A549 (cell line): ENCODE results near the gene PIH1D1. TPM values are rescaled to one million over a fixed set of nuclear protein-coding genes. Genes with fewer than 3 reads are reported as not detected.
A peak's percentile ranks its signal among the peaks of the same experiment; 100 is the strongest.

Experiments
- ATAC-seq, 2 experiments: fragments of 200-7000 bp in 1 of 2; fragments of >200 bp in 1 of 2; cut with Nextera tagmentation in 1 of 2; cut with Tn5 transposase in 1 of 2; 3 replicates each; pipeline versions ENCODE4 v1.8.0 to v1.9.1; 2018 to 2020; ENCODE audit warnings: mild to moderate bottlenecking in 1 of 2, moderate library complexity in 1 of 2
- CTCF ChIA-PET: fragments of 300-600 bp; sonication (Branson Sonifier 250); formaldehyde crosslinking; extraction: SDS; loops from one replicate; lab custom pipeline; 2021; ENCODE audit warnings: antibody characterized with exemption, inconsistent platforms; lab: Yijun Ruan, JAX
- POLR2A ChIA-PET: fragments of 350-600 bp; formaldehyde crosslinking; extraction: SDS; loops from one replicate; lab custom pipeline; 2021; ENCODE audit warnings: antibody characterized with exemption, inconsistent platforms; lab: Yijun Ruan, JAX
- DNase-seq, 2 experiments: peaks; one replicate each; pipeline versions ENCODE4 v3.0.0 to v3.0.0-alpha.2; 2011 to 2016; ENCODE audit warnings: low read depth in 1 of 2, low spot score in 1 of 2
- FAIRE-seq: peaks from 2 replicates; lab custom pipeline; 2011; peaks lifted over from hg19 to GRCh38; lab: Jason Lieb, UNC
- H3K27ac ChIP-seq, 2 experiments: fragments of >200 bp; sonication (Bioruptor Twin); formaldehyde crosslinking; 3 replicates each; pipeline ENCODE4 v1.5.1; 2016 to 2017
- H3K4me1 ChIP-seq: fragments of >200 bp; sonication (Bioruptor Twin); formaldehyde crosslinking; 3 replicates; pipeline ENCODE4 v1.6.1; 2016
- H3K4me2 ChIP-seq: fragments of >200 bp; sonication (Bioruptor Twin); formaldehyde crosslinking; 3 replicates; pipeline ENCODE4 v1.6.1; 2016
- H3K4me3 ChIP-seq: fragments of >200 bp; sonication (Bioruptor Twin); formaldehyde crosslinking; 3 replicates; pipeline ENCODE4 v1.5.1; 2016
- H3K9me3 ChIP-seq: fragments of >200 bp; sonication (Bioruptor Twin); formaldehyde crosslinking; 3 replicates; pipeline ENCODE4 v1.6.1; 2016
- BCL3 ChIP-seq: fragments of >200 bp; sonication (Bioruptor Twin); formaldehyde crosslinking; IDR thresholded peaks from 3 replicates; pipeline ENCODE4 v1.6.1; 2016
- CHD2 ChIP-seq: fragments of 150-350 bp; IDR thresholded peaks from 2 replicates; pipeline ENCODE4 v1.6.1; 2014; ENCODE audit warnings: low read length; ENCODE audit not compliant: partially characterized antibody
- CHD4 ChIP-seq: fragments of 200-600 bp; sonication (generic); IDR thresholded peaks from 2 replicates; pipeline ENCODE4 v1.6.1; 2016; ENCODE audit warnings: antibody characterized with exemption, mild to moderate bottlenecking, borderline replicate concordance
- CTCF ChIP-seq: fragments of >200 bp; sonication (Bioruptor Twin); formaldehyde crosslinking; IDR thresholded peaks from 3 replicates; pipeline ENCODE4 v1.5.1; 2016
- EHF ChIP-seq: fragments of 250-450 bp; sonication (Bioruptor Pico); IDR thresholded peaks from 2 replicates; pipeline ENCODE4 v1.5.0; 2020; ENCODE audit warnings: mild to moderate bottlenecking
- EP300 ChIP-seq, 2 experiments: fragments of >200 bp; sonication (Bioruptor Twin); formaldehyde crosslinking; IDR thresholded peaks; 2 replicates in 1 of 2; 3 replicates in 1 of 2; pipeline ENCODE4 v1.6.1; 2016 to 2017
- FOSB ChIP-seq: fragments of 250-450 bp; sonication (Bioruptor Pico); IDR thresholded peaks from 2 replicates; pipeline ENCODE4 v1.5.0; 2020; ENCODE audit warnings: mild to moderate bottlenecking, moderate library complexity
- FOSL2 ChIP-seq, 2 experiments: fragments of 450-650 bp in 1 of 2; fragments of >200 bp in 1 of 2; sonication (Bioruptor Twin) in 1 of 2; formaldehyde crosslinking; IDR thresholded peaks; 2 replicates each; pipeline versions ENCODE4 v1.5.0 to v1.6.1; 2016 to 2020; ENCODE audit warnings: mild to moderate bottlenecking in 1 of 2, moderate library complexity in 1 of 2
- FOXS1 ChIP-seq: fragments of 250-450 bp; sonication (Bioruptor Pico); IDR thresholded peaks from 2 replicates; pipeline ENCODE4 v1.5.0; 2020; ENCODE audit warnings: mild to moderate bottlenecking, moderate library complexity
- HOXA7 ChIP-seq: fragments of 250-450 bp; sonication (Bioruptor Pico); IDR thresholded peaks from 2 replicates; pipeline ENCODE4 v1.5.0; 2020; ENCODE audit warnings: mild to moderate bottlenecking, moderate library complexity
- HOXB5 ChIP-seq: fragments of 250-450 bp; sonication (Bioruptor Pico); IDR thresholded peaks from 2 replicates; pipeline ENCODE4 v1.5.0; 2020; ENCODE audit warnings: mild to moderate bottlenecking, moderate library complexity
- JUN ChIP-seq, 2 experiments: fragments of >200 bp; sonication (Bioruptor Twin); formaldehyde crosslinking; IDR thresholded peaks; 2 replicates in 1 of 2; 3 replicates in 1 of 2; pipeline ENCODE4 v1.6.1; 2016 to 2017
- JUNB ChIP-seq: fragments of >200 bp; sonication (Bioruptor Twin); formaldehyde crosslinking; IDR thresholded peaks from 2 replicates; pipeline ENCODE4 v1.6.1; 2016
- KDM1A ChIP-seq: fragments of 200-600 bp; sonication (generic); IDR thresholded peaks from 2 replicates; pipeline ENCODE4 v1.6.1; 2016; ENCODE audit warnings: low read depth, mild to moderate bottlenecking
- PBX3 ChIP-seq: IDR thresholded peaks from 2 replicates; pipeline ENCODE4 v1.6.1; 2012
- POLR2A ChIP-seq: IDR thresholded peaks from 2 replicates; pipeline ENCODE4 v1.6.1; 2012; ENCODE audit warnings: mild to moderate bottlenecking, low read length
- RCOR1 ChIP-seq: fragments of 150-350 bp; IDR thresholded peaks from 2 replicates; pipeline ENCODE4 v1.6.1; 2014; ENCODE audit warnings: antibody characterized with exemption, low read length, low read depth
- RFX5 ChIP-seq: fragments of 450-650 bp; IDR thresholded peaks from 2 replicates; pipeline ENCODE4 v1.7.1; 2014; ENCODE audit warnings: antibody characterized with exemption, mild to moderate bottlenecking, moderate library complexity
- TFCP2L1 ChIP-seq: fragments of 250-450 bp; sonication (Bioruptor Pico); IDR thresholded peaks from 2 replicates; pipeline ENCODE4 v1.5.0; 2021; ENCODE audit warnings: mild to moderate bottlenecking
- TP53 ChIP-seq: fragments of 250-450 bp; sonication (Bioruptor Pico); IDR thresholded peaks from 2 replicates; pipeline ENCODE4 v1.5.0; 2021; ENCODE audit warnings: mild to moderate bottlenecking, moderate library complexity
- ZC3H11A ChIP-seq: fragments of 450-650 bp; IDR thresholded peaks from 2 replicates; pipeline ENCODE4 v1.6.1; 2014; ENCODE audit warnings: antibody characterized with exemption, mild to moderate bottlenecking
- ZNF302 ChIP-seq: fragments of 250-450 bp; sonication (Bioruptor Pico); IDR thresholded peaks from 2 replicates; pipeline ENCODE4 v1.9.0; 2021; ENCODE audit warnings: inconsistent platforms, mild to moderate bottlenecking, moderate library complexity
- WGBS: methylation state at CpG from one replicate; pipeline ENCODE4 v1.1.6; 2017; ENCODE audit errors: missing lambda C conversion rate; 5-methylcytosine and 5-hydroxymethylcytosine counted together
- polyA plus RNA-seq, 4 experiments: library from polyadenylated mRNA; depleted of rRNA in 3 of 4; stranded (reverse); fragments of >200 nt; fragmentation: RNase III in 1 of 4; extraction: RNeasy Plus Mini Kit Qiagen cat#74134 plus additional on column Dnase treatment in 1 of 4; gene quantifications; 2 replicates in 3 of 4; 3 replicates in 1 of 4; pipeline ENCODE4 v1.2.3, GENCODE V29; 2011 to 2017
- TF ChIP-seq, protein P1 (sequence below): fragments of 200-600 bp; sonication (generic); IDR thresholded peaks from 2 replicates; pipeline ENCODE4 v1.6.1; 2016; ENCODE audit warnings: antibody characterized with exemption, mild to moderate bottlenecking, moderate library complexity
- TF ChIP-seq, protein P2 (sequence below): IDR thresholded peaks from 2 replicates; pipeline ENCODE4 v1.6.1; 2012; ENCODE audit warnings: low read depth, borderline replicate concordance
- TF ChIP-seq, protein P3 (sequence below): fragments of 250-450 bp; sonication (Bioruptor Pico); IDR thresholded peaks from 2 replicates; pipeline ENCODE4 v1.5.0; 2020; ENCODE audit warnings: low read depth, mild to moderate bottlenecking, moderate library complexity

The PIH1D1 gene
- polyA plus RNA-seq, 2 of the 4 experiments (the other 2 are of a cell fraction) = 89.7 to 114 TPM

GRCh38 chr19:49487277-49488045, 35.8 kb upstream of the PIH1D1 start, which contains the start of gene RPL13A (continued):
- TF ChIP-seq, protein P1, sequence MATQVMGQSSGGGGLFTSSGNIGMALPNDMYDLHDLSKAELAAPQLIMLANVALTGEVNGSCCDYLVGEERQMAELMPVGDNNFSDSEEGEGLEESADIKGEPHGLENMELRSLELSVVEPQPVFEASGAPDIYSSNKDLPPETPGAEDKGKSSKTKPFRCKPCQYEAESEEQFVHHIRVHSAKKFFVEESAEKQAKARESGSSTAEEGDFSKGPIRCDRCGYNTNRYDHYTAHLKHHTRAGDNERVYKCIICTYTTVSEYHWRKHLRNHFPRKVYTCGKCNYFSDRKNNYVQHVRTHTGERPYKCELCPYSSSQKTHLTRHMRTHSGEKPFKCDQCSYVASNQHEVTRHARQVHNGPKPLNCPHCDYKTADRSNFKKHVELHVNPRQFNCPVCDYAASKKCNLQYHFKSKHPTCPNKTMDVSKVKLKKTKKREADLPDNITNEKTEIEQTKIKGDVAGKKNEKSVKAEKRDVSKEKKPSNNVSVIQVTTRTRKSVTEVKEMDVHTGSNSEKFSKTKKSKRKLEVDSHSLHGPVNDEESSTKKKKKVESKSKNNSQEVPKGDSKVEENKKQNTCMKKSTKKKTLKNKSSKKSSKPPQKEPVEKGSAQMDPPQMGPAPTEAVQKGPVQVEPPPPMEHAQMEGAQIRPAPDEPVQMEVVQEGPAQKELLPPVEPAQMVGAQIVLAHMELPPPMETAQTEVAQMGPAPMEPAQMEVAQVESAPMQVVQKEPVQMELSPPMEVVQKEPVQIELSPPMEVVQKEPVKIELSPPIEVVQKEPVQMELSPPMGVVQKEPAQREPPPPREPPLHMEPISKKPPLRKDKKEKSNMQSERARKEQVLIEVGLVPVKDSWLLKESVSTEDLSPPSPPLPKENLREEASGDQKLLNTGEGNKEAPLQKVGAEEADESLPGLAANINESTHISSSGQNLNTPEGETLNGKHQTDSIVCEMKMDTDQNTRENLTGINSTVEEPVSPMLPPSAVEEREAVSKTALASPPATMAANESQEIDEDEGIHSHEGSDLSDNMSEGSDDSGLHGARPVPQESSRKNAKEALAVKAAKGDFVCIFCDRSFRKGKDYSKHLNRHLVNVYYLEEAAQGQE = peak; percentile 45; the same call in 1 of the 2 replicates
- TF ChIP-seq JUNB (no peak), TP53 (no peak; the same call in 1 of the 2 replicates), HOXB5 (peak; percentile 76), PBX3 (peak; percentile 29; the same call in 1 of the 2 replicates), ZC3H11A (no peak), EP300 (IDR thresholded peaks at IDR 0.05) (no peak), TFCP2L1 (CRISPR knock-in tag) (peak; percentile 80; the same call in 1 of the 2 replicates), CHD2 (no peak), JUN (IDR thresholded peaks at IDR 0.05) (peak; percentile 99 to 100), HOXA7 (0 out of 2 replicates have a peak, but pooled peaks have one; percentile 68), POLR2A (peak; percentile 97), FOSB (CRISPR knock-in tag) (peak; percentile 83; the same call in 1 of the 2 replicates), RFX5 (peak; percentile 83; the same call in 1 of the 2 replicates), FOSL2 (IDR thresholded peaks at IDR 0.05) (no peak), FOSL2 (CRISPR knock-in tag; IDR thresholded peaks at IDR 0.05) (peak; percentile 38), CHD4 (no peak)
- TF ChIP-seq, protein P2, sequence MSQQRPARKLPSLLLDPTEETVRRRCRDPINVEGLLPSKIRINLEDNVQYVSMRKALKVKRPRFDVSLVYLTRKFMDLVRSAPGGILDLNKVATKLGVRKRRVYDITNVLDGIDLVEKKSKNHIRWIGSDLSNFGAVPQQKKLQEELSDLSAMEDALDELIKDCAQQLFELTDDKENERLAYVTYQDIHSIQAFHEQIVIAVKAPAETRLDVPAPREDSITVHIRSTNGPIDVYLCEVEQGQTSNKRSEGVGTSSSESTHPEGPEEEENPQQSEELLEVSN = 0 out of 2 replicates have a peak, but pooled peaks have one; percentile 9
- TF ChIP-seq, protein P3, sequence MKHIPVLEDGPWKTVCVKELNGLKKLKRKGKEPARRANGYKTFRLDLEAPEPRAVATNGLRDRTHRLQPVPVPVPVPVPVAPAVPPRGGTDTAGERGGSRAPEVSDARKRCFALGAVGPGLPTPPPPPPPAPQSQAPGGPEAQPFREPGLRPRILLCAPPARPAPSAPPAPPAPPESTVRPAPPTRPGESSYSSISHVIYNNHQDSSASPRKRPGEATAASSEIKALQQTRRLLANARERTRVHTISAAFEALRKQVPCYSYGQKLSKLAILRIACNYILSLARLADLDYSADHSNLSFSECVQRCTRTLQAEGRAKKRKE (CRISPR knock-in tag) = 0 out of 2 replicates have a peak, but pooled peaks have one; percentile 42

DNA sequence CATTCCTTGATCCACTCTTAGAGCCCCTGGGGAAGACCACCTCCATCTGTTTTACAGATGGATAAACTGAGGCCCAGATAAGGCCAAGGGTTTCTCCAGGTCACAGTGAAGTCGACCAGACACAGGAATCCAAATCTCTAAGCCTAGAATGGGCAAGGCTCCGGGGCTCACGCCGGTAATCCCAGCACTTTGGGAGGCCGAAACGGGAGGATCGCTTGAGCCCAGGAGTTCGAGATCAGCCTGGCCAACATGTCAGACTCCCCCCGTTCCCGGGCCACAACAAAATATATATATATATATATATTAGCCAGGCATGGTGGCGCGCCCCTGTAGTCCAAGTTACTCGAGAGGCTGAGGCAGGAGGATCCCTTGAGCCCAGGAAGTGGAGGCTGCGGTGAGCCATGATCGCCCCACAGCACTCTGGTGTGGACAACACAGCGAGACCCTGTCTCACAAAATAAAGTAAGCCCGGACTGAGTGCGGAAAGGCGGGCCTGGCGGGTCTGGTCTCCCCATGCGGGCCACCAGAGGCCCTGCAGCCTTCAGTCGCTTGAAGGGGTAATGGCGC, 35.2 kb upstream of the PIH1D1 start:
- DNase-seq (no peak), ATAC-seq (no peak), FAIRE-seq (no peak)
- Histone ChIP-seq H3K4me3 (peak overlapping the region; percentile 23), H3K4me2 (peak overlapping the region; percentile 62), H3K4me1 (peaks cover 27% of the 10 kb centered on the region), H3K27ac (peak overlapping the region; percentile 83 to 87), H3K9me3 (no peaks in the 10 kb centered on the region)
- ChIA-PET POLR2A (interaction anchor here (1.5 kb wide), 1 partner anchor 9 kb away, joined by 12 read pairs; the partner anchor contains the start of gene RPS11), CTCF (interaction anchor here (0.6 to 3.7 kb wide), 6 partner anchors 7 to 83 kb away, joined by 3 to 23 read pairs (median 6); partner anchors contain the start of gene FLT3LG)
- 55% methylated on average over 23 of the region's 23 CpGs for WGBS
- TF ChIP-seq CTCF = no peak
- TF ChIP-seq EHF (CRISPR knock-in tag) = no peak
- no peak for TF ChIP-seq FOXS1 (CRISPR knock-in tag)
- no peak; the same call in 1 of the 2 replicates for TF ChIP-seq KDM1A
- TF ChIP-seq JUN (IDR thresholded peaks at IDR 0.05) = no peak
- no peak for TF ChIP-seq TP53
- TF ChIP-seq ZNF302 (CRISPR knock-in tag) = no peak
- TF ChIP-seq RCOR1 = no peak
- TF ChIP-seq BCL3 = no peak
- peak; percentile 81; the same call in 1 of the 2 replicates for TF ChIP-seq CHD4
